K562 (cell line): ENCODE measurements around the gene TBX1. TPM values are rescaled to one million over a fixed set of nuclear protein-coding genes. Genes with fewer than 3 reads are reported as not detected.
A peak's percentile ranks its signal among the peaks of the same experiment; 100 is the strongest.

ENCODE experiments used
- THRB ChIP-seq: fragments of 450-650 bp; formaldehyde crosslinking; conservative IDR thresholded peaks from 2 replicates; pipeline ENCODE4 v1.4.0; 2022; ENCODE audit warnings: mild to moderate bottlenecking, missing genetic modification characterization
- ZBTB40 ChIP-seq, 2 experiments: fragments of 450-650 bp in 1 of 2; sonication (generic) in 1 of 2; formaldehyde crosslinking in 1 of 2; IDR thresholded peaks; 2 replicates each; pipeline versions ENCODE4 v1.7.1 to v1.9.0; 2016 to 2022; ENCODE audit warnings: inconsistent platforms in 1 of 2, mild to moderate bottlenecking in 1 of 2, missing genetic modification reagents in 1 of 2
- ZC3H8 ChIP-seq: fragments of 450-650 bp; IDR thresholded peaks from 2 replicates; pipeline ENCODE4 v1.6.1; 2017
- ZNF232 ChIP-seq: sonication (generic); formaldehyde crosslinking; IDR thresholded peaks from 2 replicates; pipeline ENCODE4 v1.8.0; 2022; ENCODE audit warnings: mild to moderate bottlenecking, missing genetic modification reagents
- polyA plus RNA-seq, 8 experiments: library from polyadenylated mRNA; depleted of rRNA in 4 of 8; stranded (reverse) in 5 of 8; unstranded in 3 of 8; fragments of >200 nt; fragmentation: Nextera tagmentation in 2 of 8; fragmentation: Illumina TruSeq in 1 of 8; extraction: Ambion mirVana in 2 of 8; extraction: Trizol in 1 of 8; gene quantifications; 2 replicates each; pipeline versions ENCODE4 v1.2.1 to v1.2.3, GENCODE V29; 2011 to 2014; ENCODE audit warnings: inconsistent platforms in 1 of 8, missing spikeins in 1 of 8
- total RNA-seq, 7 experiments: library from RNA; depleted of rRNA in 6 of 7; stranded (reverse); fragments of >200 nt in 6 of 7; fragmentation: Illumina TruSeq in 2 of 7; extraction: Trizol in 2 of 7; gene quantifications; 2 replicates each; pipeline versions ENCODE4 v1.2.1 to v1.2.3, GENCODE V29; 2011 to 2021; ENCODE audit warnings: low replicate concordance in 1 of 7
- TF ChIP-seq, protein P1 (sequence below): fragments of 250-450 bp; sonication (Bioruptor Pico); IDR thresholded peaks from 2 replicates; pipeline ENCODE4 v1.9.0; 2021; ENCODE audit warnings: mild to moderate bottlenecking, inconsistent platforms
- TF ChIP-seq, protein P2 (sequence below): fragments of 450-650 bp; formaldehyde crosslinking; IDR thresholded peaks from 2 replicates; pipeline ENCODE4 v1.4.0; 2020; ENCODE audit warnings: mild to moderate bottlenecking, moderate library complexity
- TF ChIP-seq, protein P3 (sequence below): sonication (generic); formaldehyde crosslinking; IDR thresholded peaks from 2 replicates; pipeline ENCODE4 v1.4.0; 2020; ENCODE audit warnings: mild to moderate bottlenecking, missing genetic modification reagents

The TBX1 gene
- total and polyA plus RNA-seq, 9 of the 15 experiments (the other 6 are each of a cell fraction or from before 2014, with no cell fraction given): 0.07 to 35.0 (median 3.9) TPM

DNA sequence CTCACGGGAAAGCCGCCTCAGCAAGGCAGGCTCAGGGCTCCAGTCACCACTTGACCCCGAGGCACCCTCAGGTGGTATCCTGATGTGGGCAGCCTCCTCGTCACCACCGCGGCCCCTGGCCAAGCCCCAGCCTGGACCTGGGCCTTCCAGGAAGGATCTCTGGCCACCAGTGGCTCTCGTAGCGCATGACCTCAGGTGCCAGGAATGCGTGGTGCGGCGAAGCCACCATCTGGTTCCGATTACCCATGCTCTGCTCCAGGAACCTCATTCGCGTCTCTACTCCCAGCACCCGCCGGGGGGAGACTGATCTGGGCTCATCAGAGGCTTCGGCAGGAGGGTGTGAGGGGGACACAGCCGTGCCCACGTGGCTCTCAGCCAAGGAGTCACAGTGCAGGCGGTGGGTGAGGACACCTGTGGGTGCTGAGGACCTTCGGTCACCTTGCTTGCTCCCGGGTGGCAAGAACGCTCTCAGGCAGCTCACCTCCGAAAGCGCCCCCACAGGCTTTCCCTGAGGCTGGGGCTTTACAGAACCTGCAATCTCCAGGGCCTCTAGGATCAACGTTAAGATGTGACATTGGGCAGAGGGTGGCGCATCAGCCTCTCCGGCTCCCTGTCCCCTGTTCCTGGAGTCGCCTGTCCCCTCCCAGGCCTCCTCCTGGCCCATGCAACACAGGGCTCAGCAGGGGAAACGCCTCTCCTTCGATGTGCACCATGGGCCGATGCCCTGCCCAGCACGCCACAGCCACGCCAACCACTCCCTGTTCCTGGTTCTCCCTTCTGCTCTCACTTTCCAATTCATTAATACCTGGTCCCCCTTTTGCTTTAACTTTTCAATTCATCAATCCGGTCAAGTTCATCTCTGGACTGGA is 39.0 kb downstream of the TBX1 start (continued):
- TF ChIP-seq, protein P1, sequence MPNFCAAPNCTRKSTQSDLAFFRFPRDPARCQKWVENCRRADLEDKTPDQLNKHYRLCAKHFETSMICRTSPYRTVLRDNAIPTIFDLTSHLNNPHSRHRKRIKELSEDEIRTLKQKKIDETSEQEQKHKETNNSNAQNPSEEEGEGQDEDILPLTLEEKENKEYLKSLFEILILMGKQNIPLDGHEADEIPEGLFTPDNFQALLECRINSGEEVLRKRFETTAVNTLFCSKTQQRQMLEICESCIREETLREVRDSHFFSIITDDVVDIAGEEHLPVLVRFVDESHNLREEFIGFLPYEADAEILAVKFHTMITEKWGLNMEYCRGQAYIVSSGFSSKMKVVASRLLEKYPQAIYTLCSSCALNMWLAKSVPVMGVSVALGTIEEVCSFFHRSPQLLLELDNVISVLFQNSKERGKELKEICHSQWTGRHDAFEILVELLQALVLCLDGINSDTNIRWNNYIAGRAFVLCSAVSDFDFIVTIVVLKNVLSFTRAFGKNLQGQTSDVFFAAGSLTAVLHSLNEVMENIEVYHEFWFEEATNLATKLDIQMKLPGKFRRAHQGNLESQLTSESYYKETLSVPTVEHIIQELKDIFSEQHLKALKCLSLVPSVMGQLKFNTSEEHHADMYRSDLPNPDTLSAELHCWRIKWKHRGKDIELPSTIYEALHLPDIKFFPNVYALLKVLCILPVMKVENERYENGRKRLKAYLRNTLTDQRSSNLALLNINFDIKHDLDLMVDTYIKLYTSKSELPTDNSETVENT (CRISPR knock-in tag): peak; percentile 19; the same call in 1 of the 2 replicates
- TF ChIP-seq ZNF232 (CRISPR knock-in tag) (no peak), ZBTB40 (IDR thresholded peaks at IDR 0.05) (no peak), ZBTB40 (CRISPR knock-in tag; IDR thresholded peaks at IDR 0.05) (no peak), ZC3H8 (no peak), THRB (CRISPR knock-in tag) (no peak)
- TF ChIP-seq, protein P2, sequence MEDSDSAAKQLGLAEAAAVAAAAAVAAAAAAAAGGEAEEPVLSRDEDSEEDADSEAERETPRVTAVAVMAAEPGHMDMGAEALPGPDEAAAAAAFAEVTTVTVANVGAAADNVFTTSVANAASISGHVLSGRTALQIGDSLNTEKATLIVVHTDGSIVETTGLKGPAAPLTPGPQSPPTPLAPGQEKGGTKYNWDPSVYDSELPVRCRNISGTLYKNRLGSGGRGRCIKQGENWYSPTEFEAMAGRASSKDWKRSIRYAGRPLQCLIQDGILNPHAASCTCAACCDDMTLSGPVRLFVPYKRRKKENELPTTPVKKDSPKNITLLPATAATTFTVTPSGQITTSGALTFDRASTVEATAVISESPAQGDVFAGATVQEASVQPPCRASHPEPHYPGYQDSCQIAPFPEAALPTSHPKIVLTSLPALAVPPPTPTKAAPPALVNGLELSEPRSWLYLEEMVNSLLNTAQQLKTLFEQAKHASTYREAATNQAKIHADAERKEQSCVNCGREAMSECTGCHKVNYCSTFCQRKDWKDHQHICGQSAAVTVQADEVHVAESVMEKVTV (CRISPR knock-in tag): no peak
- TF ChIP-seq, protein P3, sequence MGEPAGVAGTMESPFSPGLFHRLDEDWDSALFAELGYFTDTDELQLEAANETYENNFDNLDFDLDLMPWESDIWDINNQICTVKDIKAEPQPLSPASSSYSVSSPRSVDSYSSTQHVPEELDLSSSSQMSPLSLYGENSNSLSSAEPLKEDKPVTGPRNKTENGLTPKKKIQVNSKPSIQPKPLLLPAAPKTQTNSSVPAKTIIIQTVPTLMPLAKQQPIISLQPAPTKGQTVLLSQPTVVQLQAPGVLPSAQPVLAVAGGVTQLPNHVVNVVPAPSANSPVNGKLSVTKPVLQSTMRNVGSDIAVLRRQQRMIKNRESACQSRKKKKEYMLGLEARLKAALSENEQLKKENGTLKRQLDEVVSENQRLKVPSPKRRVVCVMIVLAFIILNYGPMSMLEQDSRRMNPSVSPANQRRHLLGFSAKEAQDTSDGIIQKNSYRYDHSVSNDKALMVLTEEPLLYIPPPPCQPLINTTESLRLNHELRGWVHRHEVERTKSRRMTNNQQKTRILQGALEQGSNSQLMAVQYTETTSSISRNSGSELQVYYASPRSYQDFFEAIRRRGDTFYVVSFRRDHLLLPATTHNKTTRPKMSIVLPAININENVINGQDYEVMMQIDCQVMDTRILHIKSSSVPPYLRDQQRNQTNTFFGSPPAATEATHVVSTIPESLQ (CRISPR knock-in tag): no peak
